Chondrocyte (in vitro differentiated cells): ENCODE measurements around the gene RFX1. TPM values are rescaled to one million over a fixed set of nuclear protein-coding genes. Genes with fewer than 3 reads are reported as not detected.
A peak's percentile ranks its signal among the peaks of the same experiment; 100 is the strongest.

ENCODE experiments used
- DNase-seq: peaks from one replicate; pipeline ENCODE4 v3.0.0; 2021; ENCODE audit warnings: mixed read lengths, low spot score
- H3K27ac Mint-ChIP-seq: one replicate; pipeline ENCODE4 v1.8.0; 2021; ENCODE audit warnings: mild to moderate bottlenecking, moderate library complexity, mixed read lengths; ENCODE audit not compliant: unreplicated experiment
- H3K27me3 Mint-ChIP-seq: 2 replicates; pipeline ENCODE4 v1.8.0; 2021; ENCODE audit warnings: low read depth, mixed read lengths
- H3K36me3 Mint-ChIP-seq: 2 replicates; pipeline ENCODE4 v1.8.0; 2021; ENCODE audit warnings: low read depth, mixed read lengths
- H3K4me1 Mint-ChIP-seq: 2 replicates; pipeline ENCODE4 v1.8.0; 2021; ENCODE audit warnings: low read depth, mild to moderate bottlenecking, mixed read lengths
- H3K4me3 Mint-ChIP-seq: one replicate; pipeline ENCODE4 v1.8.0; 2021; ENCODE audit warnings: mild to moderate bottlenecking, moderate library complexity, mixed read lengths; ENCODE audit not compliant: unreplicated experiment
- H3K9me3 Mint-ChIP-seq: 2 replicates; pipeline ENCODE4 v1.8.0; 2021; ENCODE audit warnings: low read depth, mixed read lengths
- total RNA-seq: library from RNA; stranded (reverse); gene quantifications from 3 replicates; pipeline ENCODE4 v1.2.1, GENCODE V29; 2021
- TF ChIP-seq, protein P1 (sequence below): fragments of 200-600 bp; sonication (generic); IDR thresholded peaks from 2 replicates; pipeline ENCODE4 v1.5.0; 2021; ENCODE audit warnings: antibody characterized with exemption, mild to moderate bottlenecking, moderate library complexity

RFX1 gene
- total RNA-seq, 1 donor from 2014 or later = 9.4 TPM

DNA sequence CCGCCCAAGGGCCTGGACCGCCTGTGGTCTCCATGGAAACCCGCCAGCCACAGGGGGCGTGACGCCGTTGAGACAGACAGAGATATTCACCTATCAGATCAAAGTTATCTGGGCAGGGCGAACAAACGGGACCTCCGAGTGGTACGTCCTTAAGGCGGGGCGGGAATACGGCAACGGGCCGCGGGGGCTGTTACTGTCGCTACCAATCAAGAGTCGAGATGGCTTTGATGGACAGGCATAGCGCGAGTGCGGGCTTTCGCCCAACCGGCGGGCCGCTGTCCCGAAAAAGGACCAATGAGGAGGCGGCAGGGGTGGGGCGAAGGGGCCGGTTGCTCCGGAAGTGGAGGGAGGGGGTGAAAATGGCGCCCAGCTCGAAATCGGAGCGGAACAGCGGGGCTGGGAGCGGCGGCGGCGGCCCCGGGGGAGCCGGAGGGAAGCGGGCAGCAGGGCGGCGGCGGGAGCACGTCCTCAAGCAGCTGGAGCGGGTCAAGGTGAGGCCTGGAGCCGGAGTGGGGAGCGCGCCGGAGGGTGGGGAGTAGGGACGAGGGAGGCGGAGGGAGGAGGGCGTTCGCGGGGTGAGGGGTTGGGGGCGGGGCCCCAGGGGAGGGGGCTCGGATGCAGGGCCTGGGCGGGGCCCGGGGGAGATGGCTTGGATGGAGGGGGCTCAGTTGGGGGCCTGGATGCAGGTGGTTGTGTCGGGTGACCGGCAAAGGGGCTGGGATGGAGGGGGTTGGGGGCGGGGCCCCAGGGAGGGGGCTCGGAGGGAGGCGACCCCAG is 53.8 kb downstream of the RFX1 start, which contains the start of gene DCAF15:
Gene DCAF15 (plus strand): TSS at position 356 of the 777 bp plus-strand sequence. CDS start 4 bp downstream, at position 360.
- TF ChIP-seq, protein P1, sequence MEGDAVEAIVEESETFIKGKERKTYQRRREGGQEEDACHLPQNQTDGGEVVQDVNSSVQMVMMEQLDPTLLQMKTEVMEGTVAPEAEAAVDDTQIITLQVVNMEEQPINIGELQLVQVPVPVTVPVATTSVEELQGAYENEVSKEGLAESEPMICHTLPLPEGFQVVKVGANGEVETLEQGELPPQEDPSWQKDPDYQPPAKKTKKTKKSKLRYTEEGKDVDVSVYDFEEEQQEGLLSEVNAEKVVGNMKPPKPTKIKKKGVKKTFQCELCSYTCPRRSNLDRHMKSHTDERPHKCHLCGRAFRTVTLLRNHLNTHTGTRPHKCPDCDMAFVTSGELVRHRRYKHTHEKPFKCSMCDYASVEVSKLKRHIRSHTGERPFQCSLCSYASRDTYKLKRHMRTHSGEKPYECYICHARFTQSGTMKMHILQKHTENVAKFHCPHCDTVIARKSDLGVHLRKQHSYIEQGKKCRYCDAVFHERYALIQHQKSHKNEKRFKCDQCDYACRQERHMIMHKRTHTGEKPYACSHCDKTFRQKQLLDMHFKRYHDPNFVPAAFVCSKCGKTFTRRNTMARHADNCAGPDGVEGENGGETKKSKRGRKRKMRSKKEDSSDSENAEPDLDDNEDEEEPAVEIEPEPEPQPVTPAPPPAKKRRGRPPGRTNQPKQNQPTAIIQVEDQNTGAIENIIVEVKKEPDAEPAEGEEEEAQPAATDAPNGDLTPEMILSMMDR = no peak
- Mint-ChIP-seq H3K9me3 (no peaks in the 10 kb centered on the region), H3K27me3 (no peaks in the 10 kb centered on the region), H3K36me3 (peaks cover 5% of the 10 kb centered on the region), H3K27ac (peak within 1 kb of the TSS; percentile 80), H3K4me3 (peak within 1 kb of the TSS; percentile 89), H3K4me1 (peaks cover 12% of the 10 kb centered on the region)
- DNase-seq = peak; percentile 100

DNA sequence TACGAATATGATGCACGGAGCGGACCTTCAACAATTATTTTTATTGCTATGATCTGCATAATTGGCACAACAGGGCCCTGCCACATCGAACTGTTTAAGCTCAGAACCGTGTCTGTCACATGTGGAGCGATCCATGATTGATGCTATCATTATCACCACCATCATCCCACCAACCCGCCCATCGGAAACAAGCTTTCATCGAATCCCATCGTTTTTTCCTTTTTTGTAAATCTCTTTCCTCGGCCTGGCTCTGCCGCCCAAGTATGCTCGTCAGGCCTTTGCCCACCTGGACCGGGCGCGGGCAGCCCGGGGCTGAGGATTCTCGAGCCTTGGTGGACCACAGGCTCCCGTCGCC is 54.3 kb downstream of the RFX1 start:
- no peaks in the 10 kb centered on the region for H3K27me3 Mint-ChIP-seq
- peak overlapping the region; percentile 80 for H3K27ac Mint-ChIP-seq
- H3K36me3 Mint-ChIP-seq = peaks cover 3% of the 10 kb centered on the region
- TF ChIP-seq, protein P1 = no peak
- H3K9me3 Mint-ChIP-seq = no peaks in the 10 kb centered on the region
- no peak for DNase-seq
- peaks cover 12% of the 10 kb centered on the region for H3K4me1 Mint-ChIP-seq
- peak overlapping the region; percentile 89 for H3K4me3 Mint-ChIP-seq

DNA sequence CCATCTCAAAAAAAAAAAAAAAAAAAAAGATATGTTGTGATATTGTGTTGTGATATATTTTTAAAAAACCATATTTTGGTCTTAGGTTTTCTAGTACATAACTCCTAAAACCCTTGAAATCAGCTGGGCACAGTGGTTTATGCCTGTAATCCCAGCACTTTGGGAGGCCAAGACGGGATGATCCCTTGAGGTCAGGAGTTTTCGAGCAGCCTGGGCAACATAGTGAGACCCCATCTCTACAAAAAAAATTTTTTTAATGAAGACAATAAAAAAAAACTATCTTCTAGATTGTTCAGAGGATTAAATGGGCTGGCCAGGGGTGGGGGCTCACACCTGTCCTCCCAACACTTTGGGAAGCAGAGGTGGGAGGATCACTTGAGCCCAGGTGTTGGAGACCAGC is 55.1 kb downstream of the RFX1 start:
- H3K27me3 Mint-ChIP-seq = no peaks in the 10 kb centered on the region

GRCh38 chr19:13946414-13946813 is 59.7 kb downstream of the RFX1 start:
- H3K27me3 Mint-ChIP-seq = no peaks in the 10 kb centered on the region
- no peak overlapping the region for H3K27ac Mint-ChIP-seq
- TF ChIP-seq, protein P1 = no peak

More for the DNA sequence above, 55.1 kb downstream of the RFX1 start:
- Mint-ChIP-seq H3K9me3 (no peaks in the 10 kb centered on the region), H3K4me1 (peaks cover 12% of the 10 kb centered on the region), H3K27ac (no peak overlapping the region), H3K36me3 (peaks cover 3% of the 10 kb centered on the region), H3K4me3 (no peak overlapping the region)
- TF ChIP-seq, protein P1 = no peak
- DNase-seq = no peak

DNA sequence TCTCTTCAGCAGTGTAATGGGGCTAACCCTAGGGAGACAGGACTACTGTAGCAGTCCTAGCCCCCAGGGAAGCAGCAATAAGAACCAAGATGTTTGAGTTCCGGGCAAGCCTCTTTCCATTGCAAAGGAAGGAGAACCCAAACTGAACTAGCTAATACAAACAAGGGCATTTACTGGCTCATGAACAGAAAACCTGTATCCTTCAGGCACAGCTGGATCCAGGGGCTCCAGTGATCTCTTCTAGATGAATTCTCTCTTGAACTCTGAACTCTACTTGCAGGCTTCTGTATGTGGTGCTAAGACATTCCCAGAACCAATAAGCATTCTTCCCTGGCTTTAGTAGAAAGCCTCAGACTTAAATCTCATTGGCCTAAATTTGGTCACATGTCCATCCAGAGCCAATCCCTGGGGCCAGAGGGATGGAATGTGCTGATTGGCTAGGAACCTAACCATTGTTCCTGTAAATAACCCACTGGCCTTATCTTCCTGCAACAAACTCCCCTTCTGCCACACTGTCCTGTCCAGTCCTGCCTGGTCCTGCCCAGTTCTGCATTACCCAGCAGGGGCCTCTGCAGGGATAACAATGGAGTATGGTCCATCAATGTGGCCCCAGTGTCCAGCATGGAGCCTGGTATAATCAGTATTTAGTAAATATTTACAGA is 64.0 kb downstream of the RFX1 start:
- TF ChIP-seq, protein P1 = no peak
- no peaks in the 10 kb centered on the region for H3K36me3 Mint-ChIP-seq
- H3K4me3 Mint-ChIP-seq = no peak overlapping the region
- H3K9me3 Mint-ChIP-seq = no peaks in the 10 kb centered on the region
- no peak for DNase-seq
- H3K27ac Mint-ChIP-seq = no peak overlapping the region
- H3K4me1 Mint-ChIP-seq = peaks cover 5% of the 10 kb centered on the region
- H3K27me3 Mint-ChIP-seq = no peaks in the 10 kb centered on the region

More at GRCh38 chr19:13946414-13946813, 59.7 kb downstream of the RFX1 start:
- H3K9me3 Mint-ChIP-seq = no peaks in the 10 kb centered on the region
- H3K36me3 Mint-ChIP-seq = no peaks in the 10 kb centered on the region
- H3K4me1 Mint-ChIP-seq = no peaks in the 10 kb centered on the region
- H3K4me3 Mint-ChIP-seq = no peak overlapping the region
- no peak for DNase-seq
